HG02885 (cell line): ENCODE measurements around the gene MAST2.
"Not testable (repeated sequence)": the region's sequence is repeated elsewhere in the genome, so short reads cannot be mapped to it uniquely, and the experiment has no call there.

ENCODE experiments used
- ATAC-seq: cut with Tn5 transposase; IDR thresholded peaks from one replicate; pipeline ENCODE4 v1.9.1; 2021; ENCODE audit warnings: mild to moderate bottlenecking; ENCODE audit not compliant: unreplicated experiment, poor library complexity

The MAST2 gene

GRCh38 chr1:46041974-46042373 is 238.6 kb downstream of the MAST2 start:
- no peak for ATAC-seq

DNA sequence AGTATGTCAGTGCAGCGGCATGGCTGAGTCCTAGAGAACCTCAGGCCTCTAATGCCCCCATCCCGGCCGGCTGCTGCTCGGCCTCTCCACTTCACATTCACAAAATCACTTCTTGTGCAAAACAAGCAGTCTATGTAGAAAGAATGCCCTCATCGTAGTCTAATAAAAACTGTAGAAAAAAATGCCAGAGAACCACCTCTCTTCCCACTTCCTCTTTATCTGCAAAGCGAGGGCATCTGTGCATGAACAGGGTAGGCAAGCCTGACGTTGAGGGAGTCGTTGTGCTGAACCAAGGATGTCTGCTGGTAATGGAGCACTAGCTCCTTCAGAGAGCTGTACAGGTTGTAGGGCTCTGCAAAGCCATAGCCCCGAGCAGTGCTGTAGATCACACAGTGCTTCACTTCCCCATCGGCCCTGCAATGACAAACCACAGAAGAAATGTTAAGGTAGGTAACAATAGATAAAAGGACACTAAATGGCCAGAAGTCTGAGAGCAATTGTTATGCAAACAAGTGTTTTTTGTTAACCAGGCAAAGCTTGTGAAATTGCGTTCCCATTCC is 240.1 kb downstream of the MAST2 start:
- ATAC-seq, result peak; percentile 87

DNA sequence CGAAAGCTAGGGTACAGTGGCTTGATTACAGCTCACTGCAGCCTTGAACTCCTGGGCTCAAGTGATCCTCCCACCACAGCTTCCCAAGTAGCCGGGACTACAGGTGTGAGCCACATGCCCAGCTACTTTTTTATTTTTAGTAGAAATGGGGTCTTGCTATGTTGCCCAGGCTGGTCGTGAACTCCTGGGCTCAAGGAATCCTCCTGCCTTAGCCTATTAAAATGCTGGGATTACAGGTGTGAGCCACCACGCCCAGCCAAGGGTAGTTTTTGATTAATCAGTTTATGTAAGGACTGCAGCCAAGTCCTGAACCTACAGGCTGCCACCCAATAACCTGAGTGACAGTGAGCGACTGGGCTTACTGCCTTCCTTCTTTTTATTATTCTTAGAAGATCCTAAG is 240.7 kb downstream of the MAST2 start:
- no peak for ATAC-seq

DNA sequence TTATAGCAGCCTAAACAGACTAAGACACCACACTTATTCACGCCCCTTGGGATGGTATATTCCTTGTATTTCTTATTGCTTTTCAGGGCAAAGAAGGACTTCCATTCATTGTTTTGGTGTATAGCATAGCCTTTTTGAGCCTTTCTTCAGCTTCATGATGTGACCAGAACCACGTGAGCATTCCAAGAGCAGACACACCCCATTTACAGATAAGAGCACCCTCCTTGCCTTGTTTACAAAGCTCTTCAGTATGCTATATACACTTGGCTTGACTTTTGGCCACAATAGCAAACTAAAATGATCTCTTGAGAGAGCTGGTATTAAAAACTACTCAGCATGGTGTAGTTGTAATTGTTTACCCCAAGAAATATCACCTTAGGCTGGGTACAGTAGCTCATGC is 250.3 kb downstream of the MAST2 start:
- no peak for ATAC-seq

- no peak for ATAC-seq
Measured at GRCh38 chr1:46056325-46056724, 252.9 kb downstream of the MAST2 start.

DNA sequence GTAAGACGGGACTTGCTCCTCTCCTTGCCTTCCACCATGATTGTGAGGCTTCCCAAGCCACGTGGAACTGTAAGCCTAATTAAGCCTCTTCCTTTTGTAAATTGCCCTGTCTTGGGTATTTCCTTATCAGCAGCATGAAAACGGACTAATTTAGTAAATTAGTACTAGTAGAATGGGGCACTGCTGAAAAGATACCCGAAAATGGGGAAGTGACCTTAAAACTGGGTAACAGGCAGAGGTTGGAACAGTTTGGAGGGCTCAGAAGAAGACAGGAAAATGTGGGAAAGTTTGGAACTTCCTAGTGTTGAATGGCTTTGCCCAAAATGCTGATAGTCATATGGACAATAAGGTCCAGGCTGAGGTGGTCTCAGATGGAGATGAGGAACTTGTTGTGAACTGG is 253.8 kb downstream of the MAST2 start:
- not testable (repeated sequence) for ATAC-seq

DNA sequence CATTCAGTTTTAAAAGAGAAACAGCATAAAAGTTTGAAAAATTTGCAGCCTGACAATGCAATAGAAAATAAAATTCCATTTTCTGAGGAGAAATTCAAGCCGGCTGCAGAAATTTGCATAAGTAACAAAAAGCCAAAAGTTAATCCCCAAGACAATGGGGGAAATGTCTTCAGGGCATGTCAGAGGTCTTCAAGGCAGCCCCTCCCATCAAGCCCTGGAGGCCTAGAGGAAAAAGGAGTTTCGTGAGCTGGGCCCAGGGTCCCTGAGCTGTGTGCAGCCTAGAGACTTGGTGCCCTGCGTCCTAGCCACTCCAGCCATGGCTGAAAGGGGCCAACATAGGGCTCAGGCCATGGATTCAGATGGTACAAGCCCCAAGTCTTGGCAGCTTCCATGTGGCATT is 254.4 kb downstream of the MAST2 start:
- ATAC-seq, result no peak

- no peak for ATAC-seq
Measured at GRCh38 chr1:46058936-46059335, 255.5 kb downstream of the MAST2 start.

GRCh38 chr1:46061146-46061545 is 257.7 kb downstream of the MAST2 start:
- no peak for ATAC-seq

- no peak for ATAC-seq
Measured at GRCh38 chr1:46062651-46063319, 259.4 kb downstream of the MAST2 start.

DNA sequence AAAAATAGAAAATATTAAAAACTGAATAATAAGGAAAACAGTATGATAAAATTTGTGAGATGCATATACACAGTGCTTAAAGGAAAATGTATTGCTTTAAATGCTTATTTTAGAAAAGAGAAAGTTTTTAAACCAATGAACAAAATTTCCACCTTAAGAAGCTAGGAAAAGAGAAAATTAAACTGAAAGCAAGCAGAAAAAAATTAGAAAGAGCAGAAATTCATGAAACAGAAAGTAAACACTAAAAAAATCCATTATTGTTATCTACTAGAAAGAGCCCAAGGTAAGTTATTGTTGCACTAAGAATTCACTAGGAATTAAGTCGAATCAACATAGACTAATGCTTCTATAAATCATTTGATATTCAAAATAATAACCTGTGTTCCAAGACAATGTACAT is 261.3 kb downstream of the MAST2 start:
- no peak for ATAC-seq

DNA sequence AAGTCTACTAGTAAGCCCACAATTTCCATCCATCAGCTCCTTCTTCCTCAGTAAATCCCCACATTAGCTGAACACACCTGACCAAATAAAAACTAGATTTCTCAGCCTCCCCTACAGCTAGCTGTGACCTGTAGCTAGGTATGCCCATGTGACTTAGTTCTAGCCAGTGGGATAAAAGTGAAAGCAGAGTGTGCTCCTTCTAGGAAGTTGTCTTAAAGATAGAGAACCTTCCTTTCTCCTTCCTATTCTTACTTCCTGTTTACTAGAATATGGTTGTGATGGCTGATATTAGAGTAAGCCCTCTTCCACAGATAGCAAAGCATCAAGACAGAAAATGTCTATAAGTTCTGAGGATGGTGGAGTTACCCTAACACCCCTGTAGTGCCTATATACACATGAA is 262.0 kb downstream of the MAST2 start:
- ATAC-seq, result no peak

DNA sequence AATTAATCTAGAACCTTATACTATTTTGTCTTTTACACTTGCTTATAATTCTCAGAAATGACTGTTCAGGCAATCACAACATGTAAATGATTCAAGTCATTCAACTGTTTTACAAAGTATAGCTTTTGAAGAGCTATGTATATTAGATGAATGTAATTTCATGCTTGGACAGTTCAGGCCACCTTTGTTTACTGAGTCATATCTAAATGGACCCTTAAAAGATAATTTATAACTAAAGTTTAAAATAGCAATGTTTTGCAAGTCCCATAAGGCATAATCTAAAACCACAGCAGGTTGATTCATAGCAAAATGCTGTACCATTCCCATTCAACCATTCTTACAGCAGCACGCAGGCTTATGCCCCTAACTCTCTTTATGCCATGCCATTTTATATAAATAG is 264.2 kb downstream of the MAST2 start:
- no peak for ATAC-seq

DNA sequence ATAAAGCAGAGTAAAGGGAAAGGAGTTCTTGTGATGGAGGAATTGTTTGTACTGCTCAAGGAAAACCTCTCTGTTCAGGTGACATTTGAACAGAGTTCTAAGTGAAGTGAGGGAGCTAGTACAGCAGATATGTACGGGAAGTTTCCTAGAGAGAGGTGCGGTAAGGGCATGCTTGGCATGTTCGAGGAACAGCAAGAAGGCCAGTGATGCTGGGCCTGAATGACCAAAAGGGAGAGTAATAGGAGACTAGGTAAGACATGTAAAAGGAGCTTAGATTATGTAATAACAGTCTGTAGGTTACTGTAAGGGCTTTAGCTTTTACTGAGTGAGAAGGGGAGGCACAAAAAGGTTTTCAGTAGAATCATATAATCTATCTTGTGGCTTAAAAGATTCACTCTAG is 265.1 kb downstream of the MAST2 start:
- no peak for ATAC-seq

GRCh38 chr1:46070164-46070814 is 266.9 kb downstream of the MAST2 start:
- no peak for ATAC-seq

GRCh38 chr1:46072975-46073374 is 269.6 kb downstream of the MAST2 start:
- ATAC-seq, result no peak

DNA sequence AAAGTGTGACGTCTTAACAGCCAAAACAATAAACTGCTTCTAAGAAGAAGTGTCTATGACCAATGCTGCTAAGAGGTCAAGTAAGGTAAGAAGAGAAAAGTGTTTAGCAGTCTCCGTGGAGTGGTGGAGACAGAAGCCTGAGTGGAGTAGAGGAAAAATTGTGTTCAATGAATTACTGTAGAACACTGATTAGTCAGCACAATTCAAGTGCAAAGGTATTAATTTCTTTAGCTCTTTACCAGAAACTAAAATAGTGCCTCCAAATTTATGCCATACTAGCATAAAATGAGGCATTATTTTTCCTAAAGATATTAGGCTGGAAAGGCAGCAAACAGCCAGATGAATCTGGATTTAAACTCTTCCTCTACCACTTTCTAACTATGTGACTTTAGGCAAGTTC is 272.9 kb downstream of the MAST2 start:
- ATAC-seq, result no peak

DNA sequence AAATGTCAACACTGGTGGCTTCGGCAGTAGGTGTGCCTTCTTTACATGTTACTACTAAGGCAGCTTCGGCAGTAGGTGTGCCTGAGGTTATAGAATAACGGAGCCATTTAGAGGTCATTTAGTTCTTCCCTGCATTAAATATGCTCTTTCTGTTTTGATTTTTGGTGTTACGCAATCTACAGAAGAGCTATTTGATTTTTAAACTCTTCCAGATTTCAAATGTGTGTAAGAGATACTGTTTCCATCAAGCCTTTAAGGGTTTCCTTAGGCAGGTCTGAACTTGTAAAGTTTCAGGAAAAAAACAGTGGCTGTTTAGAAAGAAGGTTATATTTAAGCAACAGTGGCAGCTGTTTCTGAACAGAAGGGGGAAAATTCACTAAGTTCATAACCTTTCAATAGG is 274.2 kb downstream of the MAST2 start:
- ATAC-seq, result no peak

GRCh38 chr1:46080257-46080656 is 276.8 kb downstream of the MAST2 start:
- ATAC-seq, result no peak

- no peak for ATAC-seq
Measured at GRCh38 chr1:46081206-46081605, 277.8 kb downstream of the MAST2 start.

GRCh38 chr1:46081619-46082018 is 278.2 kb downstream of the MAST2 start:
- ATAC-seq, result no peak

GRCh38 chr1:46083579-46083978 is 280.2 kb downstream of the MAST2 start:
- ATAC-seq, result no peak
